Left lung (tissue), 10 donors: ENCODE data around the gene TSPEAR. TPM values are rescaled to one million over a fixed set of nuclear protein-coding genes. Genes with fewer than 3 reads are reported as not detected.
A peak's percentile ranks its signal among the peaks of the same experiment; 100 is the strongest.

ENCODE experiments used
- ATAC-seq: fragments of 200-7000 bp; cut with Tn5 transposase; one replicate; pipeline ENCODE4 v1.9.1; 2020; ENCODE audit warnings: moderate library complexity
- DNase-seq, 4 donors: peaks; one replicate each; pipeline ENCODE4 v3.0.0-alpha.2; 2013 to 2020
- H3K27ac ChIP-seq, 2 donors: fragments of 200-600 bp; sonication (generic) in 1 of 2; one replicate each; pipeline versions ENCODE4 v1.5.0 to v1.8.0; 2020 to 2021
- H3K27me3 ChIP-seq, 2 donors: fragments of 200-600 bp; sonication (generic) in 1 of 2; one replicate each; pipeline versions ENCODE4 v1.5.0 to v1.8.0; 2020 to 2021
- H3K36me3 ChIP-seq, 2 donors: fragments of 200-600 bp; sonication (generic) in 1 of 2; one replicate each; pipeline versions ENCODE4 v1.5.0 to v1.8.0; 2020 to 2021
- H3K4me1 ChIP-seq, 2 donors: fragments of 200-600 bp; one replicate each; pipeline ENCODE4 v1.8.0; 2021
- H3K4me3 ChIP-seq, 2 donors: fragments of 200-600 bp; sonication (generic) in 1 of 2; one replicate each; pipeline versions ENCODE4 v1.5.0 to v1.8.0; 2020 to 2021; ENCODE audit warnings: mild to moderate bottlenecking in 1 of 2
- H3K9me3 ChIP-seq, 2 donors: fragments of 200-600 bp; sonication (generic) in 1 of 2; one replicate each; pipeline versions ENCODE4 v1.5.0 to v1.8.0; 2020 to 2021
- CTCF ChIP-seq, 2 donors: fragments of 200-600 bp; sonication (generic) in 1 of 2; IDR thresholded peaks; one replicate each; pipeline versions ENCODE4 v1.5.0 to v1.8.0; 2021; ENCODE audit warnings: antibody characterized with exemption in 2 of 2
- intact Hi-C, 2 donors: fragments of 100-400 bp; cut with DNase I; formaldehyde crosslinking; loops; one replicate each; pipeline versions ENCODE4 v1.11.2 to v1.14.2; 2022
- polyA plus RNA-seq, 6 donors: library from polyadenylated mRNA; unstranded; fragments of 120-200 nt; gene quantifications; one replicate each; pipeline ENCODE4 v1.2.1, GENCODE V29; 2013; ENCODE audit not compliant: insufficient read length in 6 of 6
- total RNA-seq, 2 donors: library from RNA; stranded (reverse); fragmentation: NEBNext Ultra II Directional; extraction: Animal tissue kit (Norgen Biotek cat#: 25700); gene quantifications; one replicate each; pipeline ENCODE4 v1.2.1, GENCODE V29; 2021
- donor health status: DM: no; HTN: yes; CAD: no.
- donor health status: DM: no; HTN: no; CAD: no.

The TSPEAR gene
- total and polyA plus RNA-seq, 8 donors = 0.10 to 4.7 (median 3.3) TPM

GRCh38 chr21:44530221-44530902 lies 181.0 kb downstream of the TSPEAR start:
- intact Hi-C loops = no loop called here
- peaks cover 0 to 20% of the 10 kb centered on the region in 2 donors for H3K27me3 ChIP-seq
- H3K27ac ChIP-seq = no peak overlapping the region
- TF ChIP-seq CTCF (IDR thresholded peaks at IDR 0.05) = no peak
- ATAC-seq (no peak), DNase-seq (peak in 1 of 4 donors; percentile 16)
- no peaks in the 10 kb centered on the region for H3K9me3 ChIP-seq
- no peaks in the 10 kb centered on the region for H3K36me3 ChIP-seq
- H3K4me1 ChIP-seq = no peaks in the 10 kb centered on the region
- H3K4me3 ChIP-seq = no peak overlapping the region

- no peak for TF ChIP-seq CTCF (IDR thresholded peaks at IDR 0.05)
- Histone ChIP-seq H3K4me3 (no peak overlapping the region), H3K36me3 (no peaks in the 10 kb centered on the region), H3K9me3 (no peaks in the 10 kb centered on the region), H3K4me1 (no peaks in the 10 kb centered on the region), H3K27ac (no peak overlapping the region), H3K27me3 (peaks cover 0 to 20% of the 10 kb centered on the region in 2 donors)
- no peak for ATAC-seq
- intact Hi-C loops = no loop called here
- peak in 2 of 4 donors; percentile 19 to 70 for DNase-seq
Observed at GRCh38 chr21:44529503-44530125, 181.8 kb downstream of the TSPEAR start.

GRCh38 chr21:44529011-44529421 lies 182.4 kb downstream of the TSPEAR start:
- intact Hi-C loops = no loop called here
- peak in 2 of 4 donors; percentile 11 to 53 for DNase-seq
- no peak for TF ChIP-seq CTCF (IDR thresholded peaks at IDR 0.05)
- ATAC-seq = no peak
- Histone ChIP-seq H3K4me1 (no peaks in the 10 kb centered on the region), H3K36me3 (no peaks in the 10 kb centered on the region), H3K4me3 (no peak overlapping the region), H3K27ac (no peak overlapping the region), H3K9me3 (no peaks in the 10 kb centered on the region), H3K27me3 (peaks cover 0 to 20% of the 10 kb centered on the region in 2 donors)

- ATAC-seq (no peak), DNase-seq (peak in 1 of 4 donors; percentile 25)
- intact Hi-C loops = no loop called here
Observed at GRCh38 chr21:44528634-44528995, 182.8 kb downstream of the TSPEAR start.

More at GRCh38 chr21:44528634-44528995, 182.8 kb downstream of the TSPEAR start:
- no peaks in the 10 kb centered on the region for H3K4me1 ChIP-seq
- H3K27me3 ChIP-seq = peaks cover 0 to 20% of the 10 kb centered on the region in 2 donors
- no peak overlapping the region for H3K4me3 ChIP-seq
- no peak for TF ChIP-seq CTCF (IDR thresholded peaks at IDR 0.05)
- no peak overlapping the region for H3K27ac ChIP-seq
- no peaks in the 10 kb centered on the region for H3K36me3 ChIP-seq
- H3K9me3 ChIP-seq = no peaks in the 10 kb centered on the region
